GM13977 (cell line): ENCODE data around the gene LETM1.

Experiments used
- DNase-seq: peaks from one replicate; pipeline ENCODE4 v3.0.0; 2012; ENCODE audit warnings: low spot score
- in situ Hi-C: fragments of 300-500 bp; cut with MboI; formaldehyde crosslinking; loops from one replicate; pipeline ENCODE4 v1.12.0; 2022; ENCODE audit warnings: low sequenced_read_pairs, low pct_unique_long_range_greater_than_20kb, mixed read lengths, inconsistent platforms; ENCODE audit not compliant: unreplicated experiment
- TF ChIP-seq, protein P1 (sequence below): IDR thresholded peaks from 2 replicates; pipeline ENCODE4 v1.5.1; 2012; ENCODE audit warnings: mild to moderate bottlenecking, control low read depth; ENCODE audit not compliant: insufficient read depth; ENCODE audit errors: extremely low read depth, missing control alignments

LETM1 gene

DNA sequence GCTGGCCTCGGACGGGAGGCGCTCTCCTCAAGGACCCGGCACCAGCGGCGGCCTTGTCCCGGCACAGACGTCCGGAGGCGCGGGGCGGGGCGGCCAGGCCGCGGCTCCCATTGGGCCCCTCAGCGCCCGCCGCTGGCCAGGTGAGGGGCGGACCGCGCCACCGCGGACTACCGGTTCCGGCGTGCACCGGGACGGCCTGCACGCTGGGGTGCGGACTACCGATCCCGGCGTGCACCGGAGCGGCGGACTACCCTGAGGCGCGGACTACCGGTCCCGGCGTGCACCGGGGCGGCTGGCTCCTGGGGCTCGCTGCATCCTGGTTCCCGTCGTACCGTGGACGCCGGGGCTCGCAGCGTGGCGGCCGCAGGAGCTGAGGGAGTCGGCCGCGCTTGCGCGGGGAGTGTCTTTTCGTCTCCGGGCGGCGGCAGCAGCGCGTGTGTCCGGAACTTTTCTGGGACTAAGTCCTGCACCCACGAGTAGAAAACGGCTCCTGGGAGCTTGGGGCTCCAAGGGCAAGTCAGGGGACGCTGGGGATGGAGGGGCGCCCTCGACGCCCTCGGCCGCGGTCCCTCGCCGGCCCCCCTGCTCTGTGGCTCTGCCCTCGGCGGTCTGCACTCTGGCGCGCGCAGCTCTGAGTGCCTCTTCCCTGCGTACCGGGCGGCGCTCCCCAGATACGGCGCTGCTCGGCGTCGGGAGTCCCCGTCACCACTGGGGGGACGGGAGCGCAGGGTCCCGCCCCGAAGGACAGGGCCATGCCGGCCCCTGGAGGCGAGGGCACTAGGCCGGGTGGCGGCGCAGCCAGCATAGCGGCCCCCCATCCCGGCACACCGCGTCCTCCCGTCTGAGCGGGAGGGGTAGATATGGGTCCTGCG is at the start of gene LETM1:
Gene LETM1 (minus strand): TSS at position 86 of the 872 bp plus-strand sequence. CDS start 206 bp downstream, outside the sequence.
- TF ChIP-seq, protein P1, sequence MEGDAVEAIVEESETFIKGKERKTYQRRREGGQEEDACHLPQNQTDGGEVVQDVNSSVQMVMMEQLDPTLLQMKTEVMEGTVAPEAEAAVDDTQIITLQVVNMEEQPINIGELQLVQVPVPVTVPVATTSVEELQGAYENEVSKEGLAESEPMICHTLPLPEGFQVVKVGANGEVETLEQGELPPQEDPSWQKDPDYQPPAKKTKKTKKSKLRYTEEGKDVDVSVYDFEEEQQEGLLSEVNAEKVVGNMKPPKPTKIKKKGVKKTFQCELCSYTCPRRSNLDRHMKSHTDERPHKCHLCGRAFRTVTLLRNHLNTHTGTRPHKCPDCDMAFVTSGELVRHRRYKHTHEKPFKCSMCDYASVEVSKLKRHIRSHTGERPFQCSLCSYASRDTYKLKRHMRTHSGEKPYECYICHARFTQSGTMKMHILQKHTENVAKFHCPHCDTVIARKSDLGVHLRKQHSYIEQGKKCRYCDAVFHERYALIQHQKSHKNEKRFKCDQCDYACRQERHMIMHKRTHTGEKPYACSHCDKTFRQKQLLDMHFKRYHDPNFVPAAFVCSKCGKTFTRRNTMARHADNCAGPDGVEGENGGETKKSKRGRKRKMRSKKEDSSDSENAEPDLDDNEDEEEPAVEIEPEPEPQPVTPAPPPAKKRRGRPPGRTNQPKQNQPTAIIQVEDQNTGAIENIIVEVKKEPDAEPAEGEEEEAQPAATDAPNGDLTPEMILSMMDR = peak; percentile 20

GRCh38 chr4:1904042-1904441 is 48.1 kb upstream of the LETM1 start:
- TF ChIP-seq, protein P1 = no peak
- no peak for DNase-seq
- in situ Hi-C loops = no loop called here

More for the DNA sequence above, at the start of gene LETM1:
- in situ Hi-C loops = no loop called here
- DNase-seq = peak; percentile 99

DNA sequence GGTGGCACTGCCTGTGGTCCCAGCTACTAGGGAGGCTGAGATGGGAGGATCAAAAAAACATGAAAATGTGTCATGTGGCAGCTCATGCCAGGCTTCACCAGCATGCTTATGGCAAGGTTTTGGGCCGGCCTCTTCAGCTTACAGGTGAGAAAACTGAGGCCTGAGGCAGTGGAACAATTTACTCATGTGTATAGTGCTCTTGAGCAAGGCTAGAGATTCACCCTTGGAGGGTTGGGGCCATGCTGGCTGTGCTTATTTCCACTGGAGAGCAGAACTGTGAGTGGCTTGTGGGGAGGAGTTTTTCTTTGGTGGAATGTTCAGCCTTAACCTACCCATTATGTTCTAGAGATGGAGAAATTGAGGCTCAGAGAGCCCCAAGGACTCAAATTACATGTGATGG is 47.1 kb upstream of the LETM1 start:
- in situ Hi-C loops = no loop called here
- DNase-seq = no peak
- TF ChIP-seq, protein P1 = no peak

DNA sequence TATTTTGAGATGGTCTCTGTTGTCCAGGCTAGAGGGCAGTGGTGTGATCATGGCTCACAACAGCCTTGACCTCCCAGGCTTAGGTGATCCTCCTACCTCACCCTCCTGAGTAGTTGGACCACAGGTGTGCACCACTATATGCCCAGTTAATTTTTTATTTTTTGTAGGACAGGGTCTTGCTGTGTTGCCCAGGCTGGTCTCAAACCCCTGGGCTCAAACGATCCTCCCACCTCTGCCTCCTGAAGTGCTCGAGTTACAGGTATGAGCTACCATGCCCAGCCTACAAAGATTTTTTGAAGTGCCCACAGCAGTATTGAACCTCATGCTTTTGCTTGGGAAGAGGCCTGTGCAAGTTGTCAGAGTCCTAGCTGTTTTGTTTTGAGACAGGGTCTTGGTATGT is 46.3 kb upstream of the LETM1 start:
- TF ChIP-seq, protein P1 = no peak
- in situ Hi-C loops = no loop called here
- DNase-seq = no peak

- DNase-seq = no peak
- TF ChIP-seq, protein P1 = no peak
- in situ Hi-C loops = no loop called here
Measured at GRCh38 chr4:1901127-1901526, 45.2 kb upstream of the LETM1 start.

- in situ Hi-C loops = no loop called here
Measured at GRCh38 chr4:1900624-1901023, 44.7 kb upstream of the LETM1 start.

More at GRCh38 chr4:1900624-1901023, 44.7 kb upstream of the LETM1 start:
- TF ChIP-seq, protein P1 = no peak
- DNase-seq = no peak
